GM21619 (cell line): ENCODE results near the gene RPL36.

Experiments
- ATAC-seq: cut with Tn5 transposase; IDR thresholded peaks from one replicate; pipeline ENCODE4 v1.9.1; 2021; ENCODE audit not compliant: unreplicated experiment

Gene RPL36

DNA sequence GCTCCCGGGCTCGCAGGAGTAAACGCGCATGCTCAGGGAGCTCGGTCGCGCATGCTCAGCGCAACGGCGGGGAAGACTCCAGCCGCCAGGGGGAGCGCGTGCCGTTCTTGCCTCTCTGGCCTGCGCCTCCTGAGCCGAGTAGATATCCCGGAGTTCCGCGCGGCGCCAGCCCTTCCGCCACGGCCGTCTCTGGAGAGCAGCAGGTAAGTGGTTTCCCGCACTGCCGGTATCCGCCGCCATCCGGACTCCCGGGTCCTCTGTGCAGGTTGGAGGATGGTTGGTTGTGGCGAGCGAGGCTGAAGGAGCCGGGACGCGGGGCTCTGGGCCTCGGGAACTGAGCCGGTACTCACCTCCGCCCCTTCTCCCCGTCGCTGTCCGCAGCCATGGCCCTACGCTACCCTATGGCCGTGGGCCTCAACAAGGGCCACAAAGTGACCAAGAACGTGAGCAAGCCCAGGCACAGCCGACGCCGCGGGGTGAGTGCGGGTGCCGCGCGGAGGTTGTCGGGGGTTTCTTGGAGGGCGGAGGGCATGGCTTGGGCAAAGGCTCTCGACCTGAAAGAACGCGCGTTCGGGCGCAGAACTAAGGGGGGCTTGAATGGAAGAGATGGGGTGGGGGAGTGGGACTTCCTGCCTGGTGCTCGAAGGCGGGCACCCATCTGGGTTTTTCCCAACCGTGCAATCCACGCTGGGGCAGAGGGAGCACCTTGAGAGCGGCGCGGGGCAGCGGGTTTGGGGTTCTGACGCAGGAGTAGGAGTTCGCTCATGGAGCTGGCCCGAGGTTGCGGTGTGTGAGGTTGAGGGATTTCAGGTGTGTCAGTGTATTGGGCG lies at the start of gene RPL36:
TSS of gene RPL36 (plus strand) at position 171 of the 830 bp plus-strand sequence. CDS start at position 384, 213 bp downstream.
- peak; percentile 44 for ATAC-seq

GRCh38 chr19:5641171-5641570 lies 48.9 kb upstream of the RPL36 start:
- ATAC-seq = no peak

GRCh38 chr19:5642204-5642603 lies 47.9 kb upstream of the RPL36 start:
- no peak for ATAC-seq

DNA sequence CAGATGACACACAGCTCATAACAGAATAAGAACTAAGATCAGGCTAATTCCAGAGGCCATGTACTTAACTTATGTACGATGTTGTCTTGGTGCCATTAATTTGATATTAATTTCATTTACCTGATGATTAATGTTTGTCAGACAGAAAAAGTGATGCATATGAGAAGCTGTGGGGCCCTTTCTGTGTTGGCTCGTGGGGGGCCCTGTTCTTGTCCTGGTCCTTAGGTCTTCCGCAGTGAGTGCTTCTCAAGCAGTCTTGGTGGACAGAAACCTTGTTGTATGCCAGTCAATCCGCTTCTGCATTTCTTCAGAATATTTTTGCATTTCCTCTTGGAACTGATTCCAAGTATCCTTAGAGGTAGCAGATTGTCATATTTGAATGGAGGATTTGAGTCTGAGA lies 47.0 kb upstream of the RPL36 start:
- no peak for ATAC-seq

GRCh38 chr19:5644037-5644436 lies 46.1 kb upstream of the RPL36 start:
- ATAC-seq = no peak

DNA sequence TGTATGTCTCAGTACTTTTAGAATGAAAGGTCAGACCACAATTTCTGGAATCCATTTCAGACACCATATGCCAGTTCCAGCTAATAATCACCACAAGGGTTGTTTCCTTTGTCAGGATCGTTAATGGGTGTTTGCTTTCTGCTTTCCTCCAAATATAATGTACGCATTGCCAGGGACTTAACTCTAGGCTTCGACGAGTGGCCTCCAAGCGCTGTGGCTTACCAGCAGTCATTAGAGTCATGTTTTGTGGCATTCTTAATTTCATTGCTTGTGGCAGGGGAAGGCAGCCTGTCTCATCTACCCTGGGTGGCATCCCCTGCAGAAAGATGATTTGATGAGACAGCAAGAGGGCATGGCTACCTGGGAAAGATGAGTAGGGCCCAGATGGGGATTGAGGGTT lies 44.7 kb upstream of the RPL36 start:
- no peak for ATAC-seq

DNA sequence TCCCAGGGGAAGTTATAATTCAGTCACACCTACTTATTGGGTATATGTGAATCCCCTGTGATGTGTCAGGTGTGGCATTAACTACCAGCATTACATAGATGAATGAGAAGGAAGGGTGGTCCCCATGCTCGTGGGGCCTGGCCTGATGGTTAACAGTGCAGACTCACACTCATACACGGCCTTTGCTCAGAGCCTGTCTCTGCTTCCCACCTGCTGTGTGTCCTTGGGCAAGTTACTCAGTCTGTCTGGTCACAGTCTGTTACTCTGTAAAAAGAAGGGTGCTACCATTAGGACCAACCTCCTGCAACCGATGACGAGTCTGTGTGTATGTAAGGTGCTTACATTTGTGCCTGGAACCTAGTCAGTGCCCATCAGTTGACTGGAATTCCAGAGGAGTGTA lies 43.4 kb upstream of the RPL36 start:
- ATAC-seq = no peak

DNA sequence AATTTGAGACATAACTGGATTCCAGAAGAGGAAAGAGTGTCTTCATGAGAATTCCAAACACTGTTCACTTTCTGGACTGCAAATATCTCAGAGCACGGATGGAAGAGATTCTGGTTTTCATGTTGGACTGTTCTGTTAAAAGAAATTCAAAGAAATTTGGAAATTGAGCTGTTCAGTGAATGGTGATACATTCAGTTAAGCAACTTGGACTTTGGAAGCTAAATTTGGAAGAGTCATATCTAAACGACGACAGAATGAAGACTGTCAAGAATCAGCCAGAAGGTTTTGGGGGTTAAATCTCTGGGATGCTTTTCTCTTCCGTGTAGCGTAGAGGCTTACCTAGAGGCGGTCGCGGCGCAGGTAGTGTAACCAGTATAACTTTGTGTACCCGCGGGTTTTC lies 41.6 kb upstream of the RPL36 start:
- ATAC-seq = no peak

DNA sequence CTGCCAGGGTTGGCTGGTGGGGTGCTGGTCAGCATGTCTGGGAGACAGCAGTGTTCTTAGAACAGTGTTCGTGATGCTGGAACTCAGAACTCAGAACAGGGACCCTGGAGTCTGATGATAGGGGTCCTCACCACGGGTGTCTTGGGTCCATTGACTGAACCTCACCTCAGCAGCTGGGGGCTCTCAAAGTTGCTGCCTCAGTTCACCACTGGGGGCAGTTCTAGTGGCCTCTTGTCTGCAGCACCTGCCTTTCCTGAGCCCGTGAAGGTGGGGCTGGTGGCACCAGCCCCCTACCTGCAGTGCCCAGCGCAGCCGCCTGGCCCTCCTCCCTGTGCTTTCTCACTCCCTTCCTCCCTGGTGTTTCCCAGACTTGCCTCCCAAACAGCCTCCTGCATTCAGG lies 38.7 kb upstream of the RPL36 start:
- no peak for ATAC-seq

DNA sequence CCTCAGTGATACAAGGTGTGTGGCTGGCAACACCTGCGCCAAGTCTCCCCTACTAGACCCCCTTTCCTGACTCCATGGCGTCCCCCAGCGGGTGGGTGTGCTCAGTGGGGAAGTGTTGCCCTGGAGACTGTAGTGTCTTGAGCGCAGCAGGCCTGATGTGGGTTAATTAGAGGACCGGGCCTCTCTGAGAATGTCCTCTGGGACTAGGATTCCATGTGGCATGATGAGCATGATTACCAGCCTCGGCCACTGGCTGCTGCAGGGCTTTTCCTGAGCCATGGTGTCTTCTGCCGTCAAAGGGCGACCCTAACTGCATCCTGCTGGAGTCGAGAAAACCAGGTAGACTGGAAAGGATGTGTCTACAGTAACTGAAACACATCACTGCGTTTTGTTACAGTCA lies 37.8 kb upstream of the RPL36 start:
- no peak for ATAC-seq

DNA sequence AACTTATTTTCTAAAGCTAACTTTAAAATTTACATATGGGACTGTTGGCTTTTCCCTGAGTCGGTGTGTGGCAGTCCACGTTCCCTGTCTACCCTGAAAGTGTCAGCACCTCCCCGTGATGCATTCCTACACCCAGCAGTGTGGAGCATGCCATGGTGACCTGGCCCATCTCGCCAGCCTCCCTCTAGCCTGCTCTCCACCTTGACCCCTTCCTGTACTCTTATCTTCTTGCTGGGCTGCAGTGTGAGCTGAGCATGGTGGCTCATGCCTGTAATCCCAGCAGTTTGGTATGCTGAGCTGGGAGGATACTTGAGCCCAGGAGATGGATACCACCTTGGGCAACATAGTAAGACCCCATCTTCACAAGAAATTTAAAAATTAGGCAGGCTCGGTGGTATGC lies 35.2 kb upstream of the RPL36 start:
- no peak for ATAC-seq

GRCh38 chr19:5655412-5655811 lies 34.7 kb upstream of the RPL36 start:
- no peak for ATAC-seq

DNA sequence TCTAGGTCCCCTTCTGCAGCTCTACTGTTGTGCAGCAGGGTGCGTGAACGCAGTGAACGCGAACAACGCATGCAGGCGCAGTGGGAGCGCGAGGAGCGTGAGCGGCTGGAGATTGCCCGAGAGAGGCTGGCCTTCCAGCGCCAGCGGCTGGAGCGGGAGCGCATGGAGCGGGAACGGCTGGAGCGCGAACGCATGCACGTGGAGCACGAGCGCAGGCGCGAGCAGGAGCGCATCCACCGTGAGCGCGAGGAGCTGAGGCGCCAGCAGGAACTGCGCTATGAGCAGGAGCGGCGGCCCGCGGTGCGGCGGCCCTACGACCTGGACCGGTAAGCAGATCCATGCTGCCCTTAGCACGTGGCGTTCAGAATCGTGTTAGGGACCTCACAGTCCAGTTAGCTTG lies 28.6 kb upstream of the RPL36 start:
- ATAC-seq = no peak

DNA sequence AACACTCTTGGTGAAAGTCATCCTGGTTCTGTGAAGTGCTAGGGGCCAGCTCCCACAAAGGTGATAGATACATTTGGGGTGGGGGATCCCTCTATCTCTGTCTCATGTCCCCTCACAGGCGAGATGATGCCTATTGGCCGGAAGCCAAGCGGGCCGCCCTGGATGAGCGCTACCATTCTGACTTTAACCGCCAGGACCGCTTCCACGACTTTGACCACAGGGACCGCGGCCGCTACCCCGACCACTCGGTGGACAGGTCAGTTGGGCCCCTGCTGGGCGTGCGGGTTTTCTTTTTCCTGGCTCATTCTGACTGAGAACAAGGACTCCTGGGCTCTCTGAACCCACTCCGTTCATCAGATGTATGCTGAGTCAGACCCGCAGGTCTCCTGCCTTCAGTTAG lies 26.2 kb upstream of the RPL36 start:
- no peak for ATAC-seq

- ATAC-seq = no peak
Observed at GRCh38 chr19:5664515-5664914, 25.6 kb upstream of the RPL36 start.

DNA sequence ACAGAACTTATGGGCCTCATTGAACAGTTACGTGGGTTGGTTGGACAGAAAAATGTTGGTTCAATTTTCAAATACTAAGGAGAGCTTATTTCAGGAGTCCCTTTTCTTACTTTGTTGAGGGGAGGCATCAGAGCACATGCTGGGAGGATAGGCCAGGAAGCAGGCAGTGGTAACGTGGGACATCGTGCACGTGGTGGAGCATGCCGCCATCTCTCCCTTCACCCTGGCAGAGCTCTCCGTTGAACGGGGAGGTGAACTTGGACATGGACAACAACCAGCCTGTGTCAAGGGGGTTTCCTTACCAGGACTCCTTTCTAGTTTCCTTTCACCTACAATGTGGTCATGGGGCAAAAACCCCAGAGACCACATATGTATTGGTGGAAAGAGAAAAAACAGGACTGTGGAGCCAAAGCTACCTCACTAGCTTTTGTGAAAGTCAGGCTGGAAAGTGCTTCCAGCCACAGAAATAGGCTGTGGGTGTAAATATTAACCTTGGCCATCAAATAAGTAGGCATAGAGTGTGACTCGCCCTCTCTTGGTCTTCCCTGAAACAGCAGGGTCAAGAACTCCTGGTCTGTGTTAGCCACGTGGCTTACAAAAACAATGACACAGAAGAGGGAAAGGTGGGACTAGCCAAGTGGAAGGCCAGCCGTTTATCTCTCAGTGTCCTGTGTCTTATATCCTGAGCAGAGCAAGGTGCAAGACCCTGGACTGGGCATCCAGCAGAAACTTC lies 24.1 kb upstream of the RPL36 start:
- ATAC-seq = no peak

DNA sequence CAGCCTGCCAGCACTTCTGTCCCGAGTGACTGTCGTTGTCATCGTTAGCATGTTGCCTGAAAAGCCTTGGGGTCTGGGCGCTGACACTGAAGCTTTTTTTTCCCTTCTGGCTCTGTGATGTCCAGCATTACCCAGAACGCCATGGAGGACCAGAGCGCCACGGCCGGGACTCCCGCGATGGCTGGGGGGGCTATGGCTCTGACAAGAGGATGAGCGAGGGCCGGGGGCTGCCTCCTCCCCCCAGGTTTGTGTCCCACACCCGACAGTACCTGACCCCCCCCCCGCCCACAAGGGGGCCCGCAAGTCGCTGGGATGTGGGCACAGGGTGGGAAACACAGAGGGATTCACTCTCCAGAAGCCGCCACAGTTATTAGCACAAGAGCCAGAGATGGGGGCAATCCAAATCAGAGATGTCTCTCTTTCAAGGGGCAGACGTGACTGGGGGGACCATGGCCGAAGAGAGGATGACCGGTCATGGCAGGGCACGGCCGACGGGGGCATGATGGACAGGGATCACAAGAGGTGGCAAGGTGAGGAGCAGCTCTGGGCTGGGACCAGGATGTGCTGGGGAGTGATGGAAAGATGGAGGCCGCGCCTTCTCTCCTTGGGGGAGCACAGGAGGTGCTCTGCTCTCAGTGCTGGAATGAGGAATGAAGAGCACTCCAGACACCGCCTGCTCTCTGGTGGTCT lies 23.0 kb upstream of the RPL36 start:
- ATAC-seq = no peak

- ATAC-seq = no peak
Observed at GRCh38 chr19:5667751-5668271, 22.3 kb upstream of the RPL36 start.

GRCh38 chr19:5669212-5669611 lies 20.9 kb upstream of the RPL36 start:
- no peak for ATAC-seq

DNA sequence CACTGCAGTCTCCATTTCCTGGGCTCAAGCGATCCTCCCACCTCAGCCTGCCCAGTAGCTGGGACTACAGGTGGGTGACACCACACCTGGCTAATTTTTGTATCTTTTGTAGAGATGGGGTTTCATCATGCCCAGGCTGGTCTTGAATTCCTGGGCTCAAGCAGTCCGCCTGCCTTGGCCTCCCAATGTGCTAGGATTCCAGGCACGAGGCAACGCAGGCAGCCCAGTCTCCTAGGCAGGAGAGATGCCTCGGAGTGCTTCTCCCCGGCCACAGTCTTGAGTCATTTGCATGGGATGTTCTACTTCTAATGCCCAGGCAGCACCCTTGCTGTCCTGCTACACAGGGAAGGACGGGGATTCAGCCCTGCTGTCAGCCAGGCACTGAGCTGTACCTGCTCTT lies 18.5 kb upstream of the RPL36 start:
- no peak for ATAC-seq

- ATAC-seq = no peak
Observed at GRCh38 chr19:5672708-5673459, 17.2 kb upstream of the RPL36 start.
